Smooth muscle cell (in vitro differentiated cells): ENCODE results near the gene TARDBP. TPM values are rescaled to one million over a fixed set of nuclear protein-coding genes. Genes with fewer than 3 reads are reported as not detected.

Experiments
- DNase-seq: peaks from one replicate; lab custom pipeline; 2025; ENCODE audit not compliant: unreplicated experiment; lab: John Stamatoyannopoulos, UW
- H2AFZ ChIP-seq: fragments of 200-600 bp; sonication (generic); 2 replicates; pipeline ENCODE4 v1.6.0; 2016; ENCODE audit warnings: antibody characterized with exemption, low read depth, mild to moderate bottlenecking
- H3F3A ChIP-seq: fragments of 200-600 bp; sonication (generic); 2 replicates; pipeline ENCODE4 v1.6.0; 2017; ENCODE audit warnings: antibody characterized with exemption, low read depth
- H3K27ac ChIP-seq: fragments of 200-600 bp; sonication (generic); 2 replicates; pipeline ENCODE4 v1.5.1; 2016; ENCODE audit warnings: low read depth, mild to moderate bottlenecking
- H3K27me3 ChIP-seq: fragments of 200-600 bp; sonication (generic); 2 replicates; pipeline ENCODE4 v1.6.1; 2016; ENCODE audit warnings: low read depth, mild to moderate bottlenecking
- H3K36me3 ChIP-seq: fragments of 200-600 bp; sonication (generic); 2 replicates; pipeline ENCODE4 v1.5.1; 2016; ENCODE audit warnings: low read depth
- H3K4me1 ChIP-seq: fragments of 200-600 bp; sonication (generic); 2 replicates; pipeline ENCODE4 v1.5.1; 2016; ENCODE audit warnings: low read depth
- H3K4me2 ChIP-seq: fragments of 200-600 bp; sonication (generic); 2 replicates; pipeline ENCODE4 v1.6.0; 2016; ENCODE audit warnings: mild to moderate bottlenecking
- H3K4me3 ChIP-seq: fragments of 200-600 bp; sonication (generic); 2 replicates; pipeline ENCODE4 v1.5.1; 2016; ENCODE audit warnings: mild to moderate bottlenecking
- H3K79me2 ChIP-seq: fragments of 200-600 bp; sonication (generic); 2 replicates; pipeline ENCODE4 v1.6.0; 2016; ENCODE audit warnings: low read depth, mild to moderate bottlenecking
- H3K9ac ChIP-seq: fragments of 200-600 bp; sonication (generic); 2 replicates; pipeline ENCODE4 v1.6.0; 2016; ENCODE audit warnings: low read depth
- H3K9me3 ChIP-seq: fragments of 200-600 bp; sonication (generic); replicated peaks from 2 replicates; pipeline ENCODE4 v1.5.1; 2016; ENCODE audit warnings: low read depth
- H4K20me1 ChIP-seq: fragments of 200-600 bp; sonication (generic); 2 replicates; pipeline ENCODE4 v1.6.0; 2016; ENCODE audit warnings: low read depth
- WGBS: methylation state at CpG from one replicate; pipeline ENCODE4 v1.1.7; 2016; ENCODE audit warnings: low lambda C conversion rate; 5-methylcytosine and 5-hydroxymethylcytosine counted together
- polyA plus RNA-seq: library from polyadenylated mRNA; unstranded; fragments of >200 nt; fragmentation: Nextera tagmentation; extraction: Ambion mirVana; gene quantifications from 2 replicates; pipeline ENCODE4 v1.2.1, GENCODE V29; 2016
- total RNA-seq: library from RNA; depleted of rRNA; stranded (reverse); fragments of >200 nt; gene quantifications from 2 replicates; pipeline ENCODE4 v1.2.3, GENCODE V29; 2014
- TF ChIP-seq, protein P1 (sequence below): fragments of 200-600 bp; sonication (generic); IDR thresholded peaks from 2 replicates; pipeline ENCODE4 v1.5.1; 2017; ENCODE audit warnings: borderline replicate concordance, mild to moderate bottlenecking, antibody characterized with exemption; ENCODE audit not compliant: insufficient read depth, poor library complexity, severe bottlenecking

TARDBP gene
- total RNA-seq (69.7 and 105 TPM in 2 replicates), polyA plus RNA-seq (90.6 and 103 TPM in 2 replicates)

DNA sequence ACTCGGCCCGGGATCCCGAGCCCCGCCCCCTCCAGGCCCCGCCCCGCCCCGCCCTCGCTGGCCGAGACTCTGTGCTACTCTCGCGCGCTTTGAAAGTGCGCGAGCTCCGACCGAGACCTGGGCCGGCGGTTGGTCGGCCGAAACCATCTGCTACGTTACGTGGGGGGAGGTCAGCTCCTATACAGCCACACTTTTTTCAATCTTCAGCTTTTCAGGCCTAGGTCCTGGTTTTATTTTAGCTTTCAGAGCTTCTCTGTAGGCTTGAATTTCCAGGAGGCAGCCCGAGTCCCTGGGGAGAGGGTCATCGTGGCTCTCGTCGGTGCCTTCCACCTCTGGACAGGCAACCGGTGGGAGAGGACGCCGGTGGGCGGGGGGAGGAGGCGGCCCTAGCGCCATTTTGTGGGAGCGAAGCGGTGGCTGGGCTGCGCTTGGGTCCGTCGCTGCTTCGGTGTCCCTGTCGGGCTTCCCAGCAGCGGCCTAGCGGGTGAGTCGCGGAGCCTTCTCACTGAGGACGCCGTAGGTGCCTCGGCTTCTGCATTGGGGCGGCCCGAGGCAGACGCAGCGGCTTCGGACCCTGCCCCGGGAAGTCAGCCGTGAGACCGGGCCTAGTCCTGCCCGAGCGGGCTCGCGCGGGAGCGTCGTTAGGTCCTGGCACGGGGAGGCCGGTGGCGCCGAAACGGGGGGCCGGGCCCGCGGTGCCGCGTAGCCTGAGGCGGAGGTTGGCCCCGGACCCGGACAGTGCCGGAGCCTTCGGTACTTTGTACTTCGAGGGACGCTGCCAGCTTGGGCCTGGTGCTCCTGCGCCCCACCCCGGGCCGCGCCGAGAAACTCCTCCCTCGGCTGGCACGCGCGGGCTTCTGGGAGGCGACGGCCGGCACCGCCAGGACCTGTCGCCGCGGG is at the start of gene TARDBP:
TSS of gene TARDBP (plus strand) at position 395 of the 900 bp plus-strand sequence. CDS start 1,074 bp downstream, outside the sequence.
- Histone ChIP-seq H3K79me2 (peaks cover 48% of the 10 kb centered on the region), H3K27me3 (no peaks in the 10 kb centered on the region), H3K4me3 (peak within 1 kb of the TSS; percentile 90), H4K20me1 (peaks cover 50% of the 10 kb centered on the region), H3F3A (no peaks in the 10 kb centered on the region), H3K36me3 (peaks cover 14% of the 10 kb centered on the region), H3K9ac (peak within 1 kb of the TSS; percentile 100), H3K4me2 (peak within 1 kb of the TSS; percentile 89), H3K4me1 (peaks cover 15% of the 10 kb centered on the region), H3K9me3 (no peaks in the 10 kb centered on the region), H2AFZ (peak within 1 kb of the TSS; percentile 95), H3K27ac (peak within 1 kb of the TSS; percentile 97)
- DNase-seq, result peak; percentile 94
- TF ChIP-seq, protein P1, sequence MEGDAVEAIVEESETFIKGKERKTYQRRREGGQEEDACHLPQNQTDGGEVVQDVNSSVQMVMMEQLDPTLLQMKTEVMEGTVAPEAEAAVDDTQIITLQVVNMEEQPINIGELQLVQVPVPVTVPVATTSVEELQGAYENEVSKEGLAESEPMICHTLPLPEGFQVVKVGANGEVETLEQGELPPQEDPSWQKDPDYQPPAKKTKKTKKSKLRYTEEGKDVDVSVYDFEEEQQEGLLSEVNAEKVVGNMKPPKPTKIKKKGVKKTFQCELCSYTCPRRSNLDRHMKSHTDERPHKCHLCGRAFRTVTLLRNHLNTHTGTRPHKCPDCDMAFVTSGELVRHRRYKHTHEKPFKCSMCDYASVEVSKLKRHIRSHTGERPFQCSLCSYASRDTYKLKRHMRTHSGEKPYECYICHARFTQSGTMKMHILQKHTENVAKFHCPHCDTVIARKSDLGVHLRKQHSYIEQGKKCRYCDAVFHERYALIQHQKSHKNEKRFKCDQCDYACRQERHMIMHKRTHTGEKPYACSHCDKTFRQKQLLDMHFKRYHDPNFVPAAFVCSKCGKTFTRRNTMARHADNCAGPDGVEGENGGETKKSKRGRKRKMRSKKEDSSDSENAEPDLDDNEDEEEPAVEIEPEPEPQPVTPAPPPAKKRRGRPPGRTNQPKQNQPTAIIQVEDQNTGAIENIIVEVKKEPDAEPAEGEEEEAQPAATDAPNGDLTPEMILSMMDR, result no peak
- WGBS, result 1% methylated on average over 91 of the region's 94 CpGs

DNA sequence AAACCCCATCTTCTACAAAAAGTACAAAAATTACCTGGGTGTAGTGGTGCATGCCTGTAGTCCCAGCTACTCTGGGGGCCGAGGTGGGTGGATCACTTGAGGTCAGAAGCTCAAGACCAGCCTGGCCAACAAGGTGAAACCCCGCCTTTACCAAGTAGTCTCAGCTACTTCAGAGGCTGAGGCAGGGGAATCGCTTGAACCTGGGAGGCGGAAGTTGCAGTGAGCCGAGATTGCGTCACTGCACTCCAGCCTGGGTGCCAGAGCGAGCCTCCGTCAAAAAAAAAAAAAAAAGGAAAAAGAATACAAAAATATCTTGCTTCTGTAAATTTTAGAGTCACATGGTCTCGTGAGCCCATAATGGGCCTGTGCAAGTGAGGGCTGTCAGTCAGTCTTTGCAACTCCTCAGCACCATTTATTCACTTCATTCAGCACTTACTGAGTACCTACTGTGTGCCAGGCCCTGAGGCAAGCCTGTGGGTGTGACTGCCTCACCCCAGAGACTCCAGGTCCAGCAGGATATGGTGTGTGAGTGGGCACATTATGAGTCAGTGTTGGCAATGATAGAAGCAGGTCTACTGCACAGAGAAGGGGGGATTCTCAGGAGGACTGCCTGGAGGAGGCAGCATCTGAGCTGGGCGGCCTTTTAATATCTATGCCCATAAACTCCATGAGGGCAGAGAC is 46.8 kb upstream of the TARDBP start:
- Histone ChIP-seq H3K9ac (no peak overlapping the region), H3K4me1 (no peaks in the 10 kb centered on the region), H3K27me3 (peaks cover 35% of the 10 kb centered on the region), H3K4me3 (no peak overlapping the region), H3K9me3 (no peaks in the 10 kb centered on the region), H3K36me3 (no peaks in the 10 kb centered on the region), H3K79me2 (no peaks in the 10 kb centered on the region), H2AFZ (no peak overlapping the region), H3K4me2 (no peak overlapping the region), H3F3A (no peaks in the 10 kb centered on the region), H3K27ac (no peak overlapping the region), H4K20me1 (no peaks in the 10 kb centered on the region)
- DNase-seq, result no peak
- TF ChIP-seq, protein P1, result no peak
- WGBS, result 79% methylated on average over 10 of the region's 10 CpGs

DNA sequence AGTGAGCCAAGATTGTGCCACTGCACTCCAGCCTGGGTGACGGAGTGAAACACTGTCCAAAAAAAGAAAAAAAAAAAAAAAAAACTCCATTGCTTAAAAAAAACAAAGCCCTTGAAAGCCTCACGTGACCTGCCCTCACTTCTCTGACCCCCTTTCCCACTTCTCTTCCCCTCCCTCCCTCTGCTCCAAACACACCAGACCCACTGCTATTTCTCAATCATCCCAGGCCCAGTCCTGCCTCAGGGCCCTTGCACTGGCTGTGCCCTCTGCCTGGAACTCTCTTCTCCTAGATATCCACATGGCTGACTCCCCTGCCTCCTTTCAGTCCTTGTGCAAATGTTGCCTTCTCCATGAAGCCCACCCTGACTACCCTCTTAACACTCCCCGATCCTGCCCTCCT is 45.4 kb upstream of the TARDBP start:
- DNase-seq, result no peak
- Histone ChIP-seq H3F3A (no peaks in the 10 kb centered on the region), H3K9me3 (no peaks in the 10 kb centered on the region), H3K4me2 (no peak overlapping the region), H3K9ac (no peak overlapping the region), H3K4me3 (no peak overlapping the region), H3K79me2 (no peaks in the 10 kb centered on the region), H2AFZ (no peak overlapping the region), H3K27ac (no peak overlapping the region), H3K36me3 (no peaks in the 10 kb centered on the region), H4K20me1 (no peaks in the 10 kb centered on the region), H3K27me3 (peaks cover 41% of the 10 kb centered on the region), H3K4me1 (no peaks in the 10 kb centered on the region)
- TF ChIP-seq, protein P1, result no peak
- 99% methylated on average over 3 of the region's 3 CpGs for WGBS
